Measurements from ENCODE around the gene AXL. TPM values are rescaled to one million over a fixed set of nuclear protein-coding genes. Genes with fewer than 3 reads are reported as not detected.

The AXL gene
- total and polyA plus RNA-seq, 9 of the 15 experiments (the other 6 are each of a cell fraction or from before 2014, with no cell fraction given): 0.80 to 6.6 (median 1.6) TPM

DNA sequence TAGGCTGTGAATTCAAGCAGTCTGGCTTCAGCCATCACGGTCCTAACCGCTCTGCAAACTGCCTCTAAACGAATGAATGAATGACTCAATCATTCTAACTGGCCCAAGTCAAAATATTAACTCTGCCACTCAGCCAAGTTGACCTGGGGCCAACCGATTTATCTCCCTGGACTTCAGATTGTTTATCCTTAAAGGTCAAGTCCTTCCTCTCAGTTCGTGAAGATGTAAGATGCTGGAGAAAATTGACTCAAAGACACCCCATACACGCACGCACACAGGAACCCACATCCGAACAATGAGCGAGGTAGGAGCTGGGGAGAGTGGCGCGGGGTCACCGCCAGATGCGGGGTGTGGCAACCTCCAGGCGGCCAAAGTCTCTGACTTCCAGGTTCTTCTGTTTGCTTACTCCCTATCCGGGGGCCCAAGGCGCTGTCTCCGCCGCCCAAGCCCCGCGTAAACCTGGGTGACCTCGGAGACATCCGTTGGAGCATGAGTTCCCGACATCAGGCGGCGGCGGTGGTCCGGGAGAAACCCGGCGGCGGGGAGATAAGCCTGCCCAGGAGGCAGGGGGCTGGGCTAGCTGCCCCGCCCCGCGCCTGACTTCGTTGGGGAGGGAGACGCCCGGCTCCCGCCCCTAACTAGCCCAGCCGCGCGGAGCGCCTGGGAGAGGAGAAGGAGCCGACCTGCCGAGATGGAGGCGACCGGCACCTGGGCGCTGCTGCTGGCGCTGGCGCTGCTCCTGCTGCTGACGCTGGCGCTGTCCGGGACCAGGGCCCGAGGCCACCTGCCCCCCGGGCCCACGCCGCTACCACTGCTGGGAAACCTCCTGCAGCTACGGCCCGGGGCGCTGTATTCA lies 26.2 kb upstream of the AXL start, which contains the start of gene CYP2S1 (continued):
- TF ChIP-seq, protein P1, sequence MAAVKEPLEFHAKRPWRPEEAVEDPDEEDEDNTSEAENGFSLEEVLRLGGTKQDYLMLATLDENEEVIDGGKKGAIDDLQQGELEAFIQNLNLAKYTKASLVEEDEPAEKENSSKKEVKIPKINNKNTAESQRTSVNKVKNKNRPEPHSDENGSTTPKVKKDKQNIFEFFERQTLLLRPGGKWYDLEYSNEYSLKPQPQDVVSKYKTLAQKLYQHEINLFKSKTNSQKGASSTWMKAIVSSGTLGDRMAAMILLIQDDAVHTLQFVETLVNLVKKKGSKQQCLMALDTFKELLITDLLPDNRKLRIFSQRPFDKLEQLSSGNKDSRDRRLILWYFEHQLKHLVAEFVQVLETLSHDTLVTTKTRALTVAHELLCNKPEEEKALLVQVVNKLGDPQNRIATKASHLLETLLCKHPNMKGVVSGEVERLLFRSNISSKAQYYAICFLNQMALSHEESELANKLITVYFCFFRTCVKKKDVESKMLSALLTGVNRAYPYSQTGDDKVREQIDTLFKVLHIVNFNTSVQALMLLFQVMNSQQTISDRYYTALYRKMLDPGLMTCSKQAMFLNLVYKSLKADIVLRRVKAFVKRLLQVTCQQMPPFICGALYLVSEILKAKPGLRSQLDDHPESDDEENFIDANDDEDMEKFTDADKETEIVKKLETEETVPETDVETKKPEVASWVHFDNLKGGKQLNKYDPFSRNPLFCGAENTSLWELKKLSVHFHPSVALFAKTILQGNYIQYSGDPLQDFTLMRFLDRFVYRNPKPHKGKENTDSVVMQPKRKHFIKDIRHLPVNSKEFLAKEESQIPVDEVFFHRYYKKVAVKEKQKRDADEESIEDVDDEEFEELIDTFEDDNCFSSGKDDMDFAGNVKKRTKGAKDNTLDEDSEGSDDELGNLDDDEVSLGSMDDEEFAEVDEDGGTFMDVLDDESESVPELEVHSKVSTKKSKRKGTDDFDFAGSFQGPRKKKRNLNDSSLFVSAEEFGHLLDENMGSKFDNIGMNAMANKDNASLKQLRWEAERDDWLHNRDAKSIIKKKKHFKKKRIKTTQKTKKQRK (IDR thresholded peaks at IDR 0.05; ENCODE audit: borderline replicate concordance, low read depth, low read length): no peak
- TF ChIP-seq CTBP1 (IDR thresholded peaks at IDR 0.05; ENCODE audit: borderline replicate concordance) (peak; percentile 59), UBTF (IDR thresholded peaks at IDR 0.05; ENCODE audit: borderline replicate concordance in 1 of 2, low read depth in 2 of 2, low read length in 2 of 2) (0 out of 4 replicates have a peak, but pooled peaks of 1 of the 2 experiments have one; percentile 38), ZSCAN32 (CRISPR knock-in tag; IDR thresholded peaks at IDR 0.05) (no peak), ZNF239 (CRISPR knock-in tag; IDR thresholded peaks at IDR 0.05) (no peak), ZBTB7A (IDR thresholded peaks at IDR 0.05; ENCODE audit: borderline replicate concordance, control insufficient read depth, low read depth, low read length) (peak; percentile 69; the same call in 1 of the 2 replicates), RERE (CRISPR knock-in tag; IDR thresholded peaks at IDR 0.05; ENCODE audit: borderline replicate concordance) (no peak), TCF3 (CRISPR knock-in tag; IDR thresholded peaks at IDR 0.05) (peak; percentile 18; the same call in 1 of the 2 replicates), MTA1 (IDR thresholded peaks at IDR 0.05; ENCODE audit: borderline replicate concordance) (no peak), RBFOX2 (IDR thresholded peaks at IDR 0.05; ENCODE audit: low read depth, low read length) (peak; percentile 57), SPI1 (IDR thresholded peaks at IDR 0.05; ENCODE audit: borderline replicate concordance, low read depth, low read length) (no peak)
- TF ChIP-seq, protein P2, sequence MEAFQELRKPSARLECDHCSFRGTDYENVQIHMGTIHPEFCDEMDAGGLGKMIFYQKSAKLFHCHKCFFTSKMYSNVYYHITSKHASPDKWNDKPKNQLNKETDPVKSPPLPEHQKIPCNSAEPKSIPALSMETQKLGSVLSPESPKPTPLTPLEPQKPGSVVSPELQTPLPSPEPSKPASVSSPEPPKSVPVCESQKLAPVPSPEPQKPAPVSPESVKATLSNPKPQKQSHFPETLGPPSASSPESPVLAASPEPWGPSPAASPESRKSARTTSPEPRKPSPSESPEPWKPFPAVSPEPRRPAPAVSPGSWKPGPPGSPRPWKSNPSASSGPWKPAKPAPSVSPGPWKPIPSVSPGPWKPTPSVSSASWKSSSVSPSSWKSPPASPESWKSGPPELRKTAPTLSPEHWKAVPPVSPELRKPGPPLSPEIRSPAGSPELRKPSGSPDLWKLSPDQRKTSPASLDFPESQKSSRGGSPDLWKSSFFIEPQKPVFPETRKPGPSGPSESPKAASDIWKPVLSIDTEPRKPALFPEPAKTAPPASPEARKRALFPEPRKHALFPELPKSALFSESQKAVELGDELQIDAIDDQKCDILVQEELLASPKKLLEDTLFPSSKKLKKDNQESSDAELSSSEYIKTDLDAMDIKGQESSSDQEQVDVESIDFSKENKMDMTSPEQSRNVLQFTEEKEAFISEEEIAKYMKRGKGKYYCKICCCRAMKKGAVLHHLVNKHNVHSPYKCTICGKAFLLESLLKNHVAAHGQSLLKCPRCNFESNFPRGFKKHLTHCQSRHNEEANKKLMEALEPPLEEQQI (IDR thresholded peaks at IDR 0.05): no peak
